HG03460 (cell line): ENCODE data around the gene CAPN14.

Experiments used
- ATAC-seq: cut with Tn5 transposase; IDR thresholded peaks from one replicate; pipeline ENCODE4 v1.9.1; 2021; ENCODE audit not compliant: unreplicated experiment

CAPN14 gene

DNA sequence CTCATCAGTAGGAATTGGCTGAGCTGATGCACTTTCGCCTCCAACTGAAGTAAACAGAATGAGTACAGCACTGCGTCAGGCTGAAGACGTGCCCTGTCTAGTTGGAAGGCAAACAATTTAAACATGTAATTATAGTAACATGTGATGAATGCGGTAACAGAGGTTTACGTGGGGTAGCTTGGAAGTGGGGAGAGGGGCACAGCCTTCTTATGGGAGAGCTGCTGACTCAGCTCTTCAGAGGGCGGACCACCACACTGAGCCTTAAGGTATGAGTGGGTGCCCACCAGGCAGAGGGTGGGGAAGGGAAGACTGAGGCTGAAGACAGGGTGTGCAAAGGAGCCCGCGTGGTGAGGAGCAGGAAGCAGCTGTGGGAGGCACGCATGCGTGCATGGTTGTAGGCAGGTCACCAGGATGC, 10.4 kb upstream of the CAPN14 start:
- ATAC-seq, result no peak

DNA sequence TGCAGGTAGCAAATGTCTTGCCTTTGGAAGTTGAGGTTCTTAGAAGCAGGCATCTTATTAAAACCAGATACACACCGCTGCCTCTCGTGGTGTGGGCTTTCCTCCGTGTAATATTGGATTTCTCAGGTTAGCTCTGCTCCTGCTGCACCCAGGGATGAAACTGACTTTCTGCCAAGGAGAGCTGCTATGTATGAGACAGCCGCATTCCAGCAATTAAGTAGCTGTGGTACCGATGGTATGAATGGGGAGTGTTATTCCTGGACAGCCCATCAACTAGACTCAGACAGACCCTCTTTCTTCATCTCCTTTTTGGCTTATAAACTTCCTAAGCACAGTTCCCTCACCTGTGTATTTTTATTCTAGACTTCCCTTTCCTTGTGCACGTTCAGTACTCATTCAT, 9.8 kb upstream of the CAPN14 start:
- ATAC-seq, result no peak

DNA sequence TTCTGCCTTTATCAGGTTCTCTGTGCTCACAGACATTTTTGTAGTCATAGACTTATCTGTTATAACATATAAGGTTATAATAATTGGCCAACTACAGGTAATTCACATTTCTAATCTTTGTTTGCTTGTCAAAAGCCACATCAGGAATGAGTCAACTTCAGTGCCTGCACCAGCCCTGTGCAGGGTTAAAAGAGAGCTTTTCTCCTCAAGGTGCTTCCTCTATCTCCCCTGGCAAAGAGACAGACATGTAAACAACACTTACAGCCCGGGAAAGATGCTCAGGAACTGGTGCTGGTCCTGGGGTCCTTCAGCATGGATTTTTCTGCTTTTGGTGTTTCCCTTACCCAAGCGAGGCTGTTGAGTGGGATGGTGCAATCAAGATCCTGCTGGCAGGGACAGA, 9.0 kb upstream of the CAPN14 start:
- ATAC-seq, result no peak

DNA sequence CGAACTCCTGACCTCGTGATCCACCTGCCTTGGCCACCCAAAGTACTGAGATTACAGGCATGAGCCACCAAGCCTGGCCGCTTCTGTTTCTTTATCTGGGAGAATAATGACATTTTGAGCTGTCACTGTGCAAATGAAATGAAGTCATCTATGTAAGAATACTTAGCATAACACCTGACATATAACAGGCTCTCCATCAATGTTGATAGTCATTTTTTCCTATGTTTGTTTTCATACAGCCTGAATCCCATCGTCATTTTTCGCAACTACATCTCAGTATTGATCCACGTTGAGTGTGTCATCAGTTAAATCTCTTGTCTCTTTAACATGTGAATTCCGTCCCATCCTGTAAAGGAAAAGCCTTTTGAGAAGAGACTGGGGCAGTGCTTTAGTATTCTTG, 6.4 kb upstream of the CAPN14 start:
- ATAC-seq, result no peak

DNA sequence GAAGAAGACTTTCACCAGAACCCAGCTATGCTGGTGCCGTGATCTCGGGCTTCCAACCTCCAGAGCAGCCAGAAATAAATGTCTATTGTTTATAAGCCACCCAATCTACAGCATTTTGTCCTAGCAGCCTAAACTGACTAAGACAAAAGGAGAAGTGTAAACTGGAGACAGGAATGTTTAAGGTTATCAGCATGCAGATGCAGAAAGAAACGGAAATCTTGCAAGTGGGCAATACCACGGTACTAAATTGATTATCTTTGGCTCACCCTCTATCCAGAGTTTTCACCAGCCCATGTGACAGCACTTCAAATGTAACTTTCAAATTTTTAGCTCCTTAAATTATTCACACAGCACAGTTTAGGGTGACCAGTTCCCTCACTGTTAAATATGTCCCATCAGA, 5.7 kb upstream of the CAPN14 start:
- ATAC-seq, result no peak

DNA sequence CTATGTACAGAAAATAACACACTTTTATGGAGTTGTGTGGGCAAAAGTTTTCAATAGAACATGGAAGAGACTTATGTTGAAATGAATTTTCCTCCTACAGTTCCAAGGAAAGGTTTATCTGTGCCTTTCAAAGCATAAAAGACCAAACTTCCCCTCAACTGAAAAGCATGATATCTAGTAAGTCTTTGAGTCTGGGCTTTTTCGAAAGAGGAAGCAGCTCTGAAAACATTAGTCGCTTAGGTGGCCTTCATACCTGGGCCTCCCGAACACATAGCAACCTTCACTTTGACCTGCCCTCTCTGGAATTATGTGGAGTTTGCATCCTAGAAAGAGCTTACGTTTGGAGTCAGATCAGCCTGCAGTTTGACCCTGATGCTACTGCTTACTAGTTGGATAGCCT, 4.8 kb upstream of the CAPN14 start:
- no peak for ATAC-seq

DNA sequence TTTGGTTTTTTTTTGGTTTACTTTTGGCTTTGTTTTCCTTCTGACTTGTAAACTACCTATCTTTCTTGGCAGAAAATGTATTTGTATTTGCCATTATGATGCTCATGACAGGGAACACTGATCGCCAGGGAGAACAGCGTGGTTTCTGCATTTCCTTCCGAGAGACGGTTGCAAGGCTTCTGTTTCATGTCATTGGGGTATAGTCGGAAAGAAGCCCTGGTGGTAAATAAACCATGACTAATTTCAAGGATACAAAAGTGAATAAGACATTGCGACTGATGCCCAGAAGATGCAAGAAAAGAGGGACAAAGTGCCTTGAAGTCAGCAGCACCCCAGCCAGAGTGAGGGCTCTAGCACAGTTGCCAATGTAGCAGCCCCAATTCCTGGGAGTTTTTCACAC, 4.2 kb upstream of the CAPN14 start:
- ATAC-seq, result no peak

DNA sequence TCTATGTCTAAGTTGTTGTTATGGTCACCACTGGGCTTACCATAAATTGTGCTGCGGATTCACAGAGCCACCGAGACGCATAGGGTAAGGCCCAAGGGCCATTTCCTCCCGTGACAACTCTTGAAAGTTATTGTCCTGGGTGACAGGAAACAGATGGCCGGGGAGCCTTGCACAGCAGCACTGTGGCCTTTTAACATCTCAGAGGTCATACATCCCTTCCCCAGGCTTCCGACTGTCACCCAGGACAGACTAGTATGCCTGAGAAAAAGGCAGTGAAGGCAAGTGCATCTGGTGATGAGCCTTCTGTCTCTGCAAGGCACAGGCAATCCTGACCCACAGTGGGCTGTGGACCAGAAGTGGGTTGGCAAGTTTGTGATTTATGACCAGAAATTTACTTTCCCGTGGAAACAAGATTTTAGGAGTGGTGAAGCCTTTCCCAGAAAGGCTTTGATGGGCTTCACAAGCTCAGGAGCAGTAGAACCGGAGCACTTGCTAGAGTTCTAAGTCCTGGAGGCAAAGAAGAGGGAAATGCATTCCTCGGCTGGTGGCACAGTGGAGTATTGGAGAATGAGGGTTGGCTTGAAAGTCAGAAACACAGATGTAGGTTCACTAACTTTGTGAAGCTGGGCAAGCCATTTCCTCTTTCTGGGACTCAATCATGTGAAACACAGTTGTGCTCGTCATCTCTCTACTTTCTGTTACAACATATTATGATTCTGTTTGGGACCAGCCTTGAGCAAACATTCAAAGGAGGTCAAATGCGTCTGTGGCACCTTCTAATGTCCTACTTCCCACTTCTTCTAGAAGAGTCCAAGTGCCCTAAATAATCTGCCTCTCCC, 2.0 kb upstream of the CAPN14 start:
- ATAC-seq, result peak; percentile 71

DNA sequence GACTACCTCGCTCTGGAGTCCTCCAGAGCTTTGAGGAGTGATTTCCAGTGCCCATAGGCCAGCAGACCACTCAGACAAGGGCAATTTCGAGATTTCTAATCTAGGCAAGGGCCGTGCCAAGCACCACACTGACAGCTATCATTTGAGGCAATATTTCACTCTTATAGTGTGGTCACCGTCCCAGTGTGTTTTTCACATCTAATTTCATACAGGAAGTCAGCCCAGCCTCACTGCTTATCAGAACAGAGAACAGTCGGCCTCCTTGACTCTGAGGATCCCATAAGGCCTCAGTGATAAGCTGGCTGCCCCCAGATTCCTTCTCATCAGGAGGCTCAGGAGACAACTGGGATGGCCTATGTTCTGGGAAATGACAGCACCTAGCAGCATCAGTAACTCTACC, 581 bp downstream of the CAPN14 start:
- peak; percentile 34 for ATAC-seq

DNA sequence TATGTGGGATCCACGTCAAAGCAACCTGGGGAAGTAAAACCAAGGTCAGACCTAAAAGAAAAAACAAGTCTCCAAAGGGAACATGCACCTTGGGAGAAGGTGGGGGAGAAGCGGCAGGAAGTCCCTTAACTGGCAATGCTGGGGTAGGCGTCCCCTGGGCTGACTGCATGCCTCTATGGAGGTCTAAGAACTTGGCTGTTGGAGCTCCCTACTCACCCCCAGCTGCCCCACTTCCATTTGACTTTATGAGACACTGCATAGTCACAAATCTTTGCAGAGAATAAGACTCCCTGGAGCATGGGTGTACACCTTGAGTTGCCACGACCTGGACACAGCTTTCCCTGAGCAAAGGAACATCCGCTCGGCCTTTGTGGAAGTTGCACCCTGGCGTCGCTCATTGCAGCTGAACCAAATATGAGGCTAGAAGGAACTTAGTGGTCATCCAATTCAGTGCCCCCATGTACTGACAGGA, 2.8 kb downstream of the CAPN14 start:
- no peak for ATAC-seq

DNA sequence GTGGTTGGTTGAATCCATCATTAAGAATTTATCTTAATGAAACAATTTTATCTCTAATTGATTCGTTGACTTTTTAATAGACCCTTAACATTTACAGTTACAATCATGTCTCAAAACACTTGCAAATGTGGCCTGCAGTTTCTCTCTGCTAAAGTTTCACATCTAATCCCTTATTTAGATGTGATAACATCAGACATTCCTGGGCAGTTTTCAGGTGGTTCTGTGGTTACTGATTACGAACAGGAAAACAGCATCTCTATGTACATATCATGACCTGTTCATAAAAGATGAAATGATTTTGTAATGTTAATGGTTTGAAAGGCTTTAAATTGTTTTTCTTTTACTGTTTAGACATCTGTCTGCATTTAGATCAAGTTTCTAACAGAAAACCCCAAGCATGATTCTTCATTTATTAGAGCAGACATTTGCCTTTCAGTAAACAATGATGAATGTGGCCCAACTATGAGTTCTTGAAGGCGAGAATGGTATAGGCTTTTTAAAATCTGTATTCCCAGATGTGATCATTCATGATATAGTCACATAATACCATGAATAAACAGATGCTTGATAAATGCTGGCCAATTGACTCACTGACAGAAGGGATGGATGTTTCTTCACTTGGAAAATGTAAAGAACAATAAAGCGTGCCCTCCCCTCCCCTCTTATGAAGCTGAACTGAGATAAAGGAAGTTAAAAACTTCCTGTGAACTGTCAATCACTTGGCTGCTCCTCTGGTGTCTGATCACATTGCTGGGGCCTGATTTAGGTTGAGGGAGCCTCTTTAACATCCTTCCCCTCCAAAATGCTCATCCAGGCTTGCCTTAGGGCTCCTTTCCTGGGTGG, 3.5 kb downstream of the CAPN14 start:
- no peak for ATAC-seq

DNA sequence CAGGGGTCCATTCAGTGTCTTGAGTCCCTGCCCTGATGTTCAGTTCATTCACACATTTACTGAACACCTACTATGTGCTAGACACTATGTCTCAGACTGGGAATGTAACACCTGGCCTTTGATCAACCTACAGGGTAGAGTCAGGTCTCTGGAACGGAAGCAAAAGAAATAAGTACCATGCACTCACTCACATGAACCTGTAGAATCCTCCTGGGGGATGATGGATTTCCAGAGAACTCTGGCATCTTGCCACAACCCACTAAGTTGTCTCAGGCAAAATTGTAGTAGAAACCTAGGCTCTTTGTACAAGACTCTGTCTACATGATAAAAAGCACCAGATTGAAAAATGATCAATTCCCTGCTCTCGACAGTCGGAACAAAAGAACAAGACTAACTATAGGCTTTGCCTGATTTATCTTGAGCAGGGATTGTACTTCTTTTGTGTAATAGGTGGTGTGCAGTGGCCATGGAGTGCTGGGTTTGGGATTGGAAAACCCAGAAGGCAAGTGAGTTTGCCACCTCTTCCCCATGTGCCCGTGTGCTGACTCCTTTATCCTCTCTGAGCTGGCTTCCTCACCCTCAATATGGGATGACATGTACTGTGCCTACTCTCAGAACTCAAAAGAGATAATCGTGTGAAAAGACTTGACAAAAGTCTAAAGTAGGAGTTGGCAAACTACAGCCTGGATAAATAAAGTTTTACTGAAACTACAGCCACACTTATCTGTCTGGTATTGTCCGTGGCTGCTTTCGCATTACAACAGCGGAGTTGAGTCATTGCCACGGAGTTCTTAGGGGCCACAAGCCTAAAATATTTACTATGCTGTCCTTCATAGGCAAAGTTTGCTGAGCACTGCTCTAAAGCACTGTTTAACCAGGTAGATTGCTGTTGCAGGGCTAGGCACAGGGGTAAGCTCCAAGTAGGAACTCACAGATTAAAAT, 4.4 kb downstream of the CAPN14 start:
- no peak for ATAC-seq

DNA sequence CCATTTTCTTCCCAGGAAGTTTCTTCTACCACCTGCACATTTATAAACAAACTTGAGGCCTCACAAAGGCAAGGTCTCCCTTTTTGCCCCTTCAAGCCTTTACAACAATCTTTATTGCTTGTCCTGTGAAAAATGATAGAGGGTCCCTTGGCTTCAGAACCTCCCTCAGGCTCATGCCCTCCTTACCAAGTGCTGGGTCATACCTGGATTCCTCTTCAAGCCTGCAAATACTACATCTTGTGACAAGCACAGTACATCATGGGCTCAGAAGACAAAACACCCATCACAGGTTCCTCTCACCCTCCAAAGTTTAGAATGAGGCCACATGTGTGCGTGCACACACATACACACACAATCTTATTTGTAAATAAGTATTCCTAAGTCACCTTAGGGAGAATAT, 9.1 kb downstream of the CAPN14 start:
- no peak for ATAC-seq

DNA sequence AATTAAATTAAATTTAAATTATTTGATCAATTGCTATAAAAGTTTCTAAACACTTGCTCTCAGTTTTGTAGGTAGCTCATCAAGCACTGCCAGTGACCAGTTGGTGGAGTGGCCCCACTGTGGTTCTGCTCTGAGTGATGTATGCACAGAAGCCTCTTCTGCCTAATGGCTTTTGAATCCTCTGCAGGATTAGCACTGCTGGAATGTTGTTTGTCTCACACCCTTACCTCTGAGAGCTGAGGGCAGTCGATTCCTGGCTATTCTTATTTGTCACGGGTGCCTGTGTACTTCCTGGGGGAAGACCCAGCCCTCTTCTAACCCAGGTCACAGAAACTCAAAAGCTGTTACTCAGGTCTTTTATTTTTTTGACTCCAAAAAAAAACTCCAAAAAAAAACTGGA, 9.5 kb downstream of the CAPN14 start:
- ATAC-seq, result no peak

DNA sequence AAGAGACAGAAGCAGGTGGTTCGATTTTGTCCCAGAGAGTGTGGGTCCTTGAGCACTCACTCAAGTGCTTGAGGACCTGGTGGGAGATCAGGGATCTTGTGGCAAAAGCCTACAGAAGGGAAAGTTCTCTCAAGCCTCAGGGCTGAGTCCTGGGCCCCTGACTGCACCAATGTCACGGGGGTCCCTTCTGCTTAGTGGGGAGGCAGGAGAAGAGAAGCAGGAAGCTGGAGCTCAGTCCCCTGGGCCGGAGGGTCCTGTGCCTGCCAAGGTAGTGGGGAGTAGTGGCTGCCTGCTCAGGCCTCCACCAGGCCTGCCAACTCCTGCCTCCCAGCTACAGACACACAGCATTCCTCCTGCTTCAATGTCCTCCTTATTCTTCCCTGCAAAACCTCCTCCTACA, 11.7 kb downstream of the CAPN14 start:
- no peak for ATAC-seq

DNA sequence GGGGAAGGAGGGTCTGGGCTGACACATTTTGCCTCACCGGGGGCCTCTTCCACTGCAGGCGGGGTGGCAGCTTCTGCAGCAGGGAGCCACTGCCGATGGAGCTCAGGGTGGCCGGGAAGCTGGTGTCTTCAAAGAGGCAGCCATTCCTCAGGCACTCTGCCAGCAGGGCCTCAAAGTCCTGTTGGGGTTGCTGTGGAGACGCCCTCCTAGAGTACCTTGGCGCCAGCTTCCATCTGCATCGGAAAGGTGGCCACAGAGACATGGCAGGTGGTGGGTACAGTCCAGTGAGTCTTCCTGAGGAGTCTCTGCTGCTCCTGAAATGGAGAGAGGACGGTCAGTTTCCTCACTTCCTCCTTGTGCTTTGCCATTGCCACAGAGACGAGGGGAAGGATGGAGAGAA, 12.1 kb downstream of the CAPN14 start:
- no peak for ATAC-seq

DNA sequence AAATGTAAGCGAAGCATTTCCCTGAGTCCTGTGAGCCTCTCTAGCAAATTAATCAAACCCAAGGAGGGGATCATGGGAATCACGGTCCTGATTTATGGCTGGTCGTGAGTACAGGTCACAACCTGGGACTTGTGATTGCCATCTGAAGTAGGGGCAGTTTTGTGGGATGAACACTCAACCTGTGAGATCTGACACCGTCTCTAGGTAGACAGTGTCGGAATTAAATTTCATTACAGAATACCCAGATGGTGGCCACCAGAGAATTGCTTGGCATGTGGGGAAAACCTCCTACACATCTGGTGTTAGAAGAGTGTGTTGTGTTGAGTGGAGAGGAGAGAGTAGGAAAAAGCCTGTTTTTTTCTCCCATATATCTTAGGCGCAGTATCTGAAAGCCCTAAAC, 12.5 kb downstream of the CAPN14 start:
- no peak for ATAC-seq

DNA sequence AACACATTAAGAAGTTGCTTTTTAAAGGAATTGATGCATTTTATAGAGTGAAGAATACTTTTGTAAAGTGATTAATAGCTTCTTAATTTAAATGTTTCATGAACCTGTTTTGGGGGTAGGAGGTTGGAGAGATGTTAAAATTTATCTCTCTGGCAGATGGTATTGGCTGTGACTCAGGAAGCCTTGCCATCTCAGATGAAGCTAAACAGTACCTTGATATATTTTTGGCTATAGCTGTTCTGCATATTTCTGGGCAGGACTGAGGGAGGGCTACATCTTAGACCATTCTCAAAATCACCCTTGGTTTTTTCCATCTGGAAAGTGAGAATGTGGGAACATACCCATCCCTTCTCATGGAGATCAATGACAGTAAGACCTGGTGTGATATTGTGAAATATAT, 13.4 kb downstream of the CAPN14 start:
- no peak for ATAC-seq

DNA sequence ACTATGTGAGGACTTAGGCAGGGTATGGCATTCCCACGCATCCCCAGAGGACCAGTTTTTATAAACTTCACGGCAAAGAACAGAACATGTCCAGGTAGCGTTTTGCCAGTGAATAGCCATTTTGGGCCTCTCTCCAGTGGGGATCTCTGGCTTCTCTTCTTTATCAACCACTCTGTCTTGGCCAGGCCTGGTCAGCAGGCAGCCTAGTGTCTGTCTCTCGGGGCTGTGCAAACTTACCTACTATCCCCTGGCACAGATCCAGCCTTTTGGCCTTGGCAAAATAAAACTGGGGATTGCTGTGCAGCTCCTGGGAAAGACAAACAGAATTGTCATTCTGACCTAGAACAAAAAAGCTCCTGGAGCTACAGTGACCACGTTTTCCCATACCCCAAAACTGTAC, 14.5 kb downstream of the CAPN14 start:
- no peak for ATAC-seq

DNA sequence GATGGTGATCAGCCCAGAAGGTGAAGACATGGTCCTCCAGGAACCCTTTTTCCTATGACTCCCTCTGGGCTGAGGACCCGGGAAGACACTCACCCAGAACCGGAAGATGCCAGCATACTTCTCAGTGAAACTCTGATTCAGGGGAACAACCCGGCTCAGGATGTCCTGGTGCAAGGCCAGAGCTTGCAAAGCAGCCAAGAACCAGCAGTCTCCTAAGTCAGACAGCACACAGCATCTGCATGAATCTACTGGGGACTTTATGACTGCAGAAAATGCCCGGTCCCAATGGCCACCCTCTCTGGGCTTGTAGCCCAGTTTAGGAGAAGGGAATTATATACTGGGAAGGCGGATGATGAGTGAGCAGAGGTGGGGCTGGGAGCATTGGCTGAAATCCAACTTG, 15.3 kb downstream of the CAPN14 start:
- no peak for ATAC-seq

DNA sequence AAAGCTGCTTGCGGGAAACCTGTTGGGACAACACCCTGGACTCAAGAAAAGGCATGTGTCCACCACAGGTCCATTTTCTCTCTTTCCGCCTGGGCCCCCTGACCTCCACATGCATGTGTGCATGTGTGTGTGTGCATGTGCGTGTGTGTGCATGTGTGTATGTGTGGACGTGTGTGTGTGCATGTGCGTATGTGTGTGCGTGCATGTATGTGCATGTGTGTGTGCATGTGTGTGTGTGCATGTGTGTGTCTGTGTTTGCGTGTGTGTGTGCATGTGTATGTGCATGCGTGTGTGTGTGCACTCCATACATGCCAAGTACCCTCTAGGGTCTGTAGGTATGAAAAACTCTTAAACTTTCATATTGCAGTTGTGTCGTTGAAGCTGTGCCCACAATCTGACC, 16.3 kb downstream of the CAPN14 start:
- no peak for ATAC-seq
